Liver (tissue), 9 donors: ENCODE results near the gene CHPF2. TPM values are rescaled to one million over a fixed set of nuclear protein-coding genes. Genes with fewer than 3 reads are reported as not detected.

Experiments used
- DNase-seq: peaks from one replicate; pipeline ENCODE4 v3.0.0-alpha.2; 2017; ENCODE audit warnings: low spot score
- H3K27ac ChIP-seq, 2 donors: one replicate each; pipeline ENCODE4 v1.7.0; 2013; ENCODE audit warnings: inconsistent platforms in 2 of 2, low read length in 2 of 2, control low read depth in 1 of 2, low read depth in 1 of 2, mild to moderate bottlenecking in 1 of 2
- H3K27me3 ChIP-seq, 4 donors: one replicate each; pipeline versions ENCODE4 v1.6.1 to v1.7.0; 2013; ENCODE audit warnings: low read length in 3 of 4, inconsistent platforms in 1 of 4, mild to moderate bottlenecking in 1 of 4, moderate library complexity in 1 of 4; ENCODE audit not compliant: control insufficient read depth in 4 of 4, insufficient read depth in 4 of 4
- H3K36me3 ChIP-seq, 4 donors: one replicate each; pipeline versions ENCODE4 v1.6.1 to v1.7.0; 2013; ENCODE audit warnings: low read length in 3 of 4, mild to moderate bottlenecking in 3 of 4, low read depth in 1 of 4, moderate library complexity in 1 of 4; ENCODE audit not compliant: control insufficient read depth in 4 of 4, insufficient read depth in 3 of 4
- H3K4me1 ChIP-seq, 4 donors: one replicate each; pipeline versions ENCODE4 v1.6.1 to v1.7.0; 2013; ENCODE audit warnings: low read length in 3 of 4, mild to moderate bottlenecking in 3 of 4, moderate library complexity in 1 of 4; ENCODE audit not compliant: control insufficient read depth in 4 of 4, insufficient read depth in 4 of 4
- H3K4me3 ChIP-seq, 3 donors: one replicate each; pipeline versions ENCODE4 v1.6.1 to v1.7.0; 2013; ENCODE audit warnings: low read length in 3 of 3, control low read depth in 1 of 3, low read depth in 1 of 3, mild to moderate bottlenecking in 1 of 3
- H3K9ac ChIP-seq, 2 donors: one replicate each; pipeline ENCODE4 v1.7.0; 2013; ENCODE audit warnings: low read length in 2 of 2, mild to moderate bottlenecking in 2 of 2, moderate library complexity in 2 of 2, control low read depth in 1 of 2, low read depth in 1 of 2
- H3K9me3 ChIP-seq, 4 donors: one replicate each; pipeline versions ENCODE4 v1.6.1 to v1.7.0; 2013; ENCODE audit warnings: low read length in 3 of 4; ENCODE audit not compliant: control insufficient read depth in 4 of 4
- ATF3 ChIP-seq: IDR thresholded peaks from 2 replicates; pipeline ENCODE4 v1.6.1; 2016; ENCODE audit warnings: antibody characterized with exemption
- CTCF ChIP-seq: fragments of 150-350 bp; IDR thresholded peaks from 2 replicates; pipeline ENCODE4 v1.5.1; 2017; ENCODE audit warnings: improper control_type of control experiment, low read depth, low read length; ENCODE audit not compliant: missing input control
- EGR1 ChIP-seq, 2 donors: IDR thresholded peaks; 2 replicates each; pipeline ENCODE4 v1.6.1; 2016 to 2018; ENCODE audit warnings: antibody characterized with exemption in 2 of 2, low read depth in 2 of 2
- FOXA1 ChIP-seq: IDR thresholded peaks from 2 replicates; pipeline ENCODE4 v1.6.1; 2016; ENCODE audit warnings: antibody characterized with exemption
- FOXA2 ChIP-seq: IDR thresholded peaks from 2 replicates; pipeline ENCODE4 v1.6.1; 2016; ENCODE audit warnings: antibody characterized with exemption
- GABPA ChIP-seq, 2 donors: IDR thresholded peaks in 1 of 2; conservative IDR thresholded peaks in 1 of 2; 2 replicates each; pipeline ENCODE4 v1.6.1; 2016; ENCODE audit warnings: antibody characterized with exemption in 2 of 2, mild to moderate bottlenecking in 1 of 2, moderate library complexity in 1 of 2
- HNF4A ChIP-seq, 2 donors: conservative IDR thresholded peaks; 2 replicates each; pipeline ENCODE4 v1.6.1; 2016; ENCODE audit warnings: antibody characterized with exemption in 2 of 2, mild to moderate bottlenecking in 2 of 2
- HNF4G ChIP-seq: IDR thresholded peaks from 2 replicates; pipeline ENCODE4 v1.6.1; 2016; ENCODE audit warnings: antibody characterized with exemption
- JUND ChIP-seq, 2 donors: IDR thresholded peaks; 2 replicates each; pipeline ENCODE4 v1.6.1; 2016; ENCODE audit warnings: antibody characterized with exemption in 2 of 2
- NR2F2 ChIP-seq: IDR thresholded peaks from 2 replicates; pipeline ENCODE4 v1.6.1; 2016; ENCODE audit warnings: antibody characterized with exemption
- RAD21 ChIP-seq, 2 donors: IDR thresholded peaks; 2 replicates each; pipeline ENCODE4 v1.6.1; 2016; ENCODE audit warnings: antibody characterized with exemption in 2 of 2, mild to moderate bottlenecking in 2 of 2
- RXRA ChIP-seq, 2 donors: IDR thresholded peaks; 2 replicates each; pipeline ENCODE4 v1.6.1; 2017 to 2018; ENCODE audit warnings: antibody characterized with exemption in 2 of 2, mild to moderate bottlenecking in 1 of 2
- SP1 ChIP-seq: IDR thresholded peaks from 2 replicates; pipeline ENCODE4 v1.6.1; 2018; ENCODE audit warnings: antibody characterized with exemption, mild to moderate bottlenecking
- TAF1 ChIP-seq: conservative IDR thresholded peaks from 2 replicates; pipeline ENCODE4 v1.6.1; 2016; ENCODE audit warnings: antibody characterized with exemption, mild to moderate bottlenecking
- YY1 ChIP-seq: IDR thresholded peaks from 2 replicates; pipeline ENCODE4 v1.6.1; 2016; ENCODE audit warnings: antibody characterized with exemption, mild to moderate bottlenecking
- ZBTB33 ChIP-seq: IDR thresholded peaks from 2 replicates; pipeline ENCODE4 v1.6.1; 2016; ENCODE audit warnings: antibody characterized with exemption
- WGBS: extraction: QIAGEN DNeasy Blood & Tissue Kit; methylation state at CpG from one replicate; pipeline ENCODE4 v1.1.7; 2013; 5-methylcytosine and 5-hydroxymethylcytosine counted together
- polyA plus RNA-seq, 2 donors: library from polyadenylated mRNA; stranded (reverse) in 1 of 2; unstranded in 1 of 2; fragments of 200-250 nt in 1 of 2; fragments of >200 nt in 1 of 2; fragmentation: Nextera tagmentation in 1 of 2; extraction: Ambion mirVana in 1 of 2; gene quantifications; one replicate each; pipeline versions ENCODE4 v1.2.1 to v1.2.3, GENCODE V29; 2013 to 2015
- total RNA-seq, 2 donors: library from RNA; depleted of rRNA; stranded (reverse); fragments of >200 nt; gene quantifications; one replicate each; pipeline ENCODE4 v1.2.3, GENCODE V29; 2014
- TF ChIP-seq, protein P1 (sequence below): IDR thresholded peaks from 2 replicates; pipeline ENCODE4 v1.6.1; 2016; ENCODE audit warnings: antibody characterized with exemption
- TF ChIP-seq, protein P2 (sequence below): IDR thresholded peaks from 2 replicates; pipeline ENCODE4 v1.6.1; 2016; ENCODE audit warnings: antibody characterized with exemption, mild to moderate bottlenecking
- donor health status: healthy.
- donor health status: healthy.
- donor health status: healthy.
- donor health status: healthy.
- donor health status: healthy.

CHPF2 gene
- total and polyA plus RNA-seq, 4 donors, result 4.1 to 19.7 (median 18.1) TPM

DNA sequence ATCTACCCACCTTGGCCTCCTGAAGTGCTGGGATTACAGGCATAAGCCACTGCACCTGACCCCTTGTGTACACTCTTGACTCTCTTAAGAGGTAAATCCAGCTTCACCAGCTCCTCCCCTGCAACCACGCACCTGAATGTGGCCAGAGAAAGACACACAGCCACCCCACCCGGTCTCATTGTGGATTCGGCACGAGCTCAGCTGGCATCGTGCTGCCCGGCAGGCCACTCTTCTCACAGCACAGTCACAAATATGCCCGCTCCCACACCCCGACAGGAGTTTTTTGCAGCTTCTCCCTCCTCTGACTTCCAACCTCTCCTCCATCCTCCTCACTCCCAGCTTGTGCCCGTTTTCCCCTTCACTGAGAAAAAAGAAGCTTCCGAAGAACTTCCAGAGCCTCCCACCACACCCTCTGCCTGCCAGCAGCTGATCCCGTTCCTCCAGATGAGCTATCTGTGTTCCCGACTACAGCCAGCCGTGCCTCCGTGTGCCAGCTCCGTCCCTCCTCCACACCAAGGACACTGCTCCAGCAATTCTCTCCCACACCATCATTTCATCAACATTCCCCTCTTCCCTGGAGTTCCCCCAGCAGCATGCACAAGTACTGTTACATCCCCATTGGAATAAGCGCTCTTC, 24.2 kb downstream of the CHPF2 start (continued):
- TF ChIP-seq ZBTB33 (no peak), NR2F2 (no peak), JUND (IDR thresholded peaks at IDR 0.05) (no peak)

DNA sequence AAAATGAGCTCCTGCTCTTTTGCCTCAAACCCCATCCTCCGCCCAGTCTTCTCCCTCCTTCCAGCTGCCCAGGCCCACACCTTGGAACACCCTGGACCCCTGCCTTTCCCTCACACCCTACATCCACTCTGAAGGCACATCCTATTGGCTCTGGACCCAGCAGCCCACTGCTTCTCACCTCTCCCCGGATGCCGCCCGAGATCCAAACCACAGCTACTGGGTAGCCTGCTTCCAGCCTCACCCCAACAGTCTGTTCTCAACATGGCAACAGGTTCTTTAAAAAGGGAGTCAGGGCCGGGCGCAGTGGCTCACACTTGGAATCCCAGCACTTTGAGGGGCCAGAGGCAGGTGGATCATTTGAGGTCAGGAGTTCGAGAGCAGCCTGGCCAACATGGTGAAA, 25.7 kb downstream of the CHPF2 start:
- Histone ChIP-seq H3K4me3 (no peak overlapping the region), H3K27ac (no peak overlapping the region), H3K4me1 (no peaks in the 10 kb centered on the region), H3K9ac (no peak overlapping the region), H3K27me3 (peaks cover 0 to 8% (median 2%) of the 10 kb centered on the region in 4 donors), H3K9me3 (no peaks in the 10 kb centered on the region), H3K36me3 (no peaks in the 10 kb centered on the region)
- no peak for DNase-seq
- 91% methylated on average over 7 of the region's 7 CpGs for WGBS
- TF ChIP-seq, protein P1, sequence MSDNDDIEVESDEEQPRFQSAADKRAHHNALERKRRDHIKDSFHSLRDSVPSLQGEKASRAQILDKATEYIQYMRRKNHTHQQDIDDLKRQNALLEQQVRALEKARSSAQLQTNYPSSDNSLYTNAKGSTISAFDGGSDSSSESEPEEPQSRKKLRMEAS, result no peak
- TF ChIP-seq NR2F2, result no peak
- no peak for TF ChIP-seq RXRA (IDR thresholded peaks at IDR 0.05)
- TF ChIP-seq SP1, result no peak
- no peak for TF ChIP-seq FOXA2
- no peak for TF ChIP-seq HNF4G
- TF ChIP-seq TAF1, result no peak
- no peak for TF ChIP-seq JUND (IDR thresholded peaks at IDR 0.05)
- no peak for TF ChIP-seq HNF4A (conservative IDR thresholded peaks at IDR 0.05)
- no peak for TF ChIP-seq FOXA1
- no peak for TF ChIP-seq CTCF
- TF ChIP-seq RAD21 (IDR thresholded peaks at IDR 0.05), result no peak
- no peak for TF ChIP-seq EGR1 (IDR thresholded peaks at IDR 0.05; ENCODE audit: low read depth in 2 of 2)
- no peak for TF ChIP-seq YY1

DNA sequence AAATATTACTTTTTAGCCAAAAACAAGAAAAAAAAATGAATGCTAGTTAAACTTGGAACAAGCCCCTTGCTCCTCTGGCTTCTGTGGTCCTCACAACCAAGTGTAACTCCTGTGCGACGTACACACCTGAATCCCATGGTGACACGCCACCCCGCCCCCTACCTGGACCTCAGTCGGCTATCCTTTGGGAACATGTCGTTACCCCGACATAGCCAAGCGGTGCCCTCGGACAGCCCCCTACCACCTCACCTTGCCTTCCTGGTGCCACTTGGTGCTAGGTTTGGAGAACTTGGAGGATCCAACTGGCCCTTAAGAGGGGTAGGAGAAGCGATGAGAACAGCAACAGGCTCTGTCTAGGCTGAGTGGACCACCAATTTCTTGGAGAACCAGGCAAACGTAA, 28.2 kb downstream of the CHPF2 start:
- Histone ChIP-seq H3K4me1 (no peaks in the 10 kb centered on the region), H3K27ac (no peak overlapping the region), H3K36me3 (no peaks in the 10 kb centered on the region), H3K9me3 (no peaks in the 10 kb centered on the region), H3K9ac (no peak overlapping the region), H3K27me3 (peaks cover 0 to 5% (median 2%) of the 10 kb centered on the region in 4 donors), H3K4me3 (no peak overlapping the region)
- WGBS, result 87% methylated on average over 11 of the region's 11 CpGs
- no peak for DNase-seq
- TF ChIP-seq, protein P1, result no peak
- no peak for TF ChIP-seq FOXA2
- no peak for TF ChIP-seq RAD21 (IDR thresholded peaks at IDR 0.05)
- TF ChIP-seq TAF1, result no peak
- no peak for TF ChIP-seq YY1
- TF ChIP-seq CTCF, result no peak
- TF ChIP-seq NR2F2, result no peak
- no peak for TF ChIP-seq HNF4A (conservative IDR thresholded peaks at IDR 0.05)
- TF ChIP-seq ATF3, result no peak
- TF ChIP-seq SP1, result no peak
- TF ChIP-seq, protein P2, sequence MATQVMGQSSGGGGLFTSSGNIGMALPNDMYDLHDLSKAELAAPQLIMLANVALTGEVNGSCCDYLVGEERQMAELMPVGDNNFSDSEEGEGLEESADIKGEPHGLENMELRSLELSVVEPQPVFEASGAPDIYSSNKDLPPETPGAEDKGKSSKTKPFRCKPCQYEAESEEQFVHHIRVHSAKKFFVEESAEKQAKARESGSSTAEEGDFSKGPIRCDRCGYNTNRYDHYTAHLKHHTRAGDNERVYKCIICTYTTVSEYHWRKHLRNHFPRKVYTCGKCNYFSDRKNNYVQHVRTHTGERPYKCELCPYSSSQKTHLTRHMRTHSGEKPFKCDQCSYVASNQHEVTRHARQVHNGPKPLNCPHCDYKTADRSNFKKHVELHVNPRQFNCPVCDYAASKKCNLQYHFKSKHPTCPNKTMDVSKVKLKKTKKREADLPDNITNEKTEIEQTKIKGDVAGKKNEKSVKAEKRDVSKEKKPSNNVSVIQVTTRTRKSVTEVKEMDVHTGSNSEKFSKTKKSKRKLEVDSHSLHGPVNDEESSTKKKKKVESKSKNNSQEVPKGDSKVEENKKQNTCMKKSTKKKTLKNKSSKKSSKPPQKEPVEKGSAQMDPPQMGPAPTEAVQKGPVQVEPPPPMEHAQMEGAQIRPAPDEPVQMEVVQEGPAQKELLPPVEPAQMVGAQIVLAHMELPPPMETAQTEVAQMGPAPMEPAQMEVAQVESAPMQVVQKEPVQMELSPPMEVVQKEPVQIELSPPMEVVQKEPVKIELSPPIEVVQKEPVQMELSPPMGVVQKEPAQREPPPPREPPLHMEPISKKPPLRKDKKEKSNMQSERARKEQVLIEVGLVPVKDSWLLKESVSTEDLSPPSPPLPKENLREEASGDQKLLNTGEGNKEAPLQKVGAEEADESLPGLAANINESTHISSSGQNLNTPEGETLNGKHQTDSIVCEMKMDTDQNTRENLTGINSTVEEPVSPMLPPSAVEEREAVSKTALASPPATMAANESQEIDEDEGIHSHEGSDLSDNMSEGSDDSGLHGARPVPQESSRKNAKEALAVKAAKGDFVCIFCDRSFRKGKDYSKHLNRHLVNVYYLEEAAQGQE, result no peak
- no peak for TF ChIP-seq GABPA (IDR thresholded peaks at IDR 0.05 in 1 of 2, conservative IDR thresholded peaks at IDR 0.05 in 1 of 2)
- no peak for TF ChIP-seq RXRA (IDR thresholded peaks at IDR 0.05)
